SK-N-SH (cell line): ENCODE data around the gene MPC2.

Source experiments
- EP300 ChIP-seq, 2 experiments: IDR thresholded peaks; 2 replicates each; pipeline versions ENCODE4 v1.4.0 to v1.6.1; 2012; ENCODE audit warnings: borderline replicate concordance in 1 of 2, low read depth in 1 of 2, low read length in 1 of 2
- MEF2A ChIP-seq: IDR thresholded peaks from 2 replicates; pipeline ENCODE4 v1.4.0; 2012; ENCODE audit warnings: low read depth, borderline replicate concordance
- MXI1 ChIP-seq: IDR thresholded peaks from 2 replicates; pipeline ENCODE4 v1.6.1; 2012; ENCODE audit warnings: mild to moderate bottlenecking, low read depth, low read length, improper control_type of control experiment
- NRF1 ChIP-seq: IDR thresholded peaks from 2 replicates; pipeline ENCODE4 v1.6.1; 2012; ENCODE audit warnings: low read depth, mild to moderate bottlenecking, low read length
- SIN3A ChIP-seq: IDR thresholded peaks from 2 replicates; pipeline ENCODE4 v1.6.1; 2012; ENCODE audit warnings: low read depth, mild to moderate bottlenecking, low read length, moderate library complexity, borderline replicate concordance
- TAF1 ChIP-seq: IDR thresholded peaks from 2 replicates; pipeline ENCODE4 v1.6.1; 2012; ENCODE audit warnings: low read depth, mild to moderate bottlenecking, low read length, moderate library complexity, borderline replicate concordance
- USF1 ChIP-seq: IDR thresholded peaks from 2 replicates; pipeline ENCODE4 v1.4.0; 2012; ENCODE audit warnings: low read depth, borderline replicate concordance
- TF ChIP-seq, protein P1 (sequence below): fragments of 200-600 bp; sonication (generic); IDR thresholded peaks from 2 replicates; pipeline ENCODE4 v1.6.1; 2017; ENCODE audit warnings: antibody characterized with exemption, mild to moderate bottlenecking, moderate library complexity
- TF ChIP-seq, protein P2 (sequence below): IDR thresholded peaks from 2 replicates; pipeline ENCODE4 v1.4.0; 2012; ENCODE audit warnings: low read depth

- TF ChIP-seq SIN3A: no peak
- TF ChIP-seq, protein P1, sequence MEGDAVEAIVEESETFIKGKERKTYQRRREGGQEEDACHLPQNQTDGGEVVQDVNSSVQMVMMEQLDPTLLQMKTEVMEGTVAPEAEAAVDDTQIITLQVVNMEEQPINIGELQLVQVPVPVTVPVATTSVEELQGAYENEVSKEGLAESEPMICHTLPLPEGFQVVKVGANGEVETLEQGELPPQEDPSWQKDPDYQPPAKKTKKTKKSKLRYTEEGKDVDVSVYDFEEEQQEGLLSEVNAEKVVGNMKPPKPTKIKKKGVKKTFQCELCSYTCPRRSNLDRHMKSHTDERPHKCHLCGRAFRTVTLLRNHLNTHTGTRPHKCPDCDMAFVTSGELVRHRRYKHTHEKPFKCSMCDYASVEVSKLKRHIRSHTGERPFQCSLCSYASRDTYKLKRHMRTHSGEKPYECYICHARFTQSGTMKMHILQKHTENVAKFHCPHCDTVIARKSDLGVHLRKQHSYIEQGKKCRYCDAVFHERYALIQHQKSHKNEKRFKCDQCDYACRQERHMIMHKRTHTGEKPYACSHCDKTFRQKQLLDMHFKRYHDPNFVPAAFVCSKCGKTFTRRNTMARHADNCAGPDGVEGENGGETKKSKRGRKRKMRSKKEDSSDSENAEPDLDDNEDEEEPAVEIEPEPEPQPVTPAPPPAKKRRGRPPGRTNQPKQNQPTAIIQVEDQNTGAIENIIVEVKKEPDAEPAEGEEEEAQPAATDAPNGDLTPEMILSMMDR: no peak
- no peak for TF ChIP-seq NRF1
- TF ChIP-seq EP300 (IDR thresholded peaks at IDR 0.05; ENCODE audit: borderline replicate concordance in 1 of 2, low read depth in 1 of 2, low read length in 1 of 2): no peak
- TF ChIP-seq TAF1: no peak
- TF ChIP-seq MXI1: no peak
- TF ChIP-seq, protein P2, sequence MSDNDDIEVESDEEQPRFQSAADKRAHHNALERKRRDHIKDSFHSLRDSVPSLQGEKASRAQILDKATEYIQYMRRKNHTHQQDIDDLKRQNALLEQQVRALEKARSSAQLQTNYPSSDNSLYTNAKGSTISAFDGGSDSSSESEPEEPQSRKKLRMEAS: no peak
- no peak for TF ChIP-seq USF1
- TF ChIP-seq MEF2A: no peak
These were observed 3.4 kb upstream of the MPC2 start for GRCh38 chr1:167940264-167940663.
